GM21447 (cell line): ENCODE results near the gene IGSF8.

Experiments
- ATAC-seq: cut with Tn5 transposase; IDR thresholded peaks from one replicate; pipeline ENCODE4 v1.9.1; 2021; ENCODE audit not compliant: unreplicated experiment

Gene IGSF8

DNA sequence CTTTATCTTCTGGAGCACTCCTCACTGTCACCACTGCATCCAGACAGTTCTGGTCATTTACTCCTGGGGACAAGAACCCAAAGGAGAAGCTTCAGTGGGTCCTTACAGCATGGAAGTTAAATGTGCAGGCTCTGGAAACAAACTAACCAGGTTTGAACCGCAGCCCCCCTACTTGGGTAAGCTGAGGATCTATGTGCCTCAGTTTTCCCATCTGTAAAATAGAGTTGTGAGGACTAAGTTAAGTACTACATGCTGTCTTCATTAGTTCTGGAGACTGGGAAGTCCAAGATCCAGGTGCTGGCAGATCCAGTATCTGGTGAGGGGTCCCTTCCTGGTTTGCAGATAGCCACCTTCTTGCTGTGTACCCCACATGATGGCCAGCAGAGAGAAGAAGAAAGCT lies 9.1 kb upstream of the IGSF8 start:
- ATAC-seq = no peak

DNA sequence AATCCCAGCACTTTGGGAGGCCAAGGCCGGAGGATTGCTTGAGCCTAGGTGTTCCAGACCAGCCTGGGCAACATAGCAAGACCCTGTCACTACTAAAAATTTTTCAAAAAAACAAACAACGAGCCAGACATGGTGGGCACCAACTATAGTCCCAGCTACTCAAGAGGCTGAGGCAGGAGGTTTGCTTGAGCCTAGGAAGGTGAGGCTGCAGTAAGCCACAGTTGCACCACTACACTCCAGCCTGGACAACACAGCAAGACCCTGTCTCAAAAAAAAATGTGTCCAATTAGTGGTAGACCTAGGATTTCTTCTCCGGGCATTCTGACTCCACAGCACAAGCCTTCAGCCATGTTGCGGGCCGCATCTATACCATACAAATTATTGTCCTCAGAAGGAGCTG lies 6.7 kb upstream of the IGSF8 start:
- ATAC-seq = no peak

DNA sequence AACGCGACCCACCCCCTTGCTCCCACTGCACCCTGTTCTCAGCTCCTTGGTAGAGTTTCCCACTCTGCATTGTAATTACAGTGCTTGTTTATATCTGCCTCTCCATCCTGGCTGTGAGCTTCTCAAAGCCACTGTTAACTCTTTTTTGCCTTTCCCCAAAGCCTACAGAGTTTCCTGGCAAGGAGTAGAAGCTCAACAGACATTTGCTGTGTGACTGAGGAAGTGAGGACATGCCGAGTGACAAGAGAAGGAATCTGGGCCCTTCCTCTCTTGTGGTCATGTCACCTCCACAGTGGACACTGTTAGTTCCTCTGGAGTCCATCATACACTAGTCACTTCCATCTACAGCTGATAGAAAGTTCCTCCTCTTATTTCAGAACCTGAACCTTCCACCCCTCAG lies 6.1 kb upstream of the IGSF8 start:
- ATAC-seq = no peak

DNA sequence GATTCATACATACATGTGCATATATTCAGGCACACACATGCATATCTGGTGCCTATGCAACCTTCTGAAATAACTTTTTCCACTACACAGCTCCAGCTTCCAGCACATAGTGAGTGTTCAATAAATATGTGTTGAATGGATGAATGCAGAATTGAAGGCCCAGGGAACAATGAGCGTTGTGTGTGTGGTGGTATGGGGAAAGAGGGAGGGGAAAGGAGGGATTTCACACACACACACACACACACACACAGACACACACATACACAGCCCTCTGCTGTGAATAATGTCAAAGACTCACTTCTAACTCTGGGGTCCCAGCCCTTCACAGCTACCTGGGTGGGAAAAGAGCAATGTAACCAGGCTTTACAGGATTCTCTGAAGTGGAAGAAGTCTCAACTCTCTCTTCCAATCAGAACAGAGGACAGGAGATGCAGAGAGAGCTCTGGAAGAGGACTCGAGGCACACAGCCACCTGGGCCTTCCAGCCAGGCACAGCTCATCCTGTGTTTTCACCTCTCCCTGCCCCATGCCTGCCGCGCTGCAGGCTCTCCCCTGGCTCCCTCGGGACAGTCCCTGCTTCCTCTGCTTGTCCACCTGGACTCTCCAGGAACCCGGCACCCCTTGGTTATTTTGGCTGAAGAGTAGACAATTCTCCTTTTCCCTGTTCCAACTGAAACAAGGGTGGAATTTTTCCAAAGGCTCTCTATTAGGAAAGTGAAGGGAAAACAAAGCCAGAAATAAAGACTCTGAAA lies 5.4 kb upstream of the IGSF8 start:
- no peak for ATAC-seq

DNA sequence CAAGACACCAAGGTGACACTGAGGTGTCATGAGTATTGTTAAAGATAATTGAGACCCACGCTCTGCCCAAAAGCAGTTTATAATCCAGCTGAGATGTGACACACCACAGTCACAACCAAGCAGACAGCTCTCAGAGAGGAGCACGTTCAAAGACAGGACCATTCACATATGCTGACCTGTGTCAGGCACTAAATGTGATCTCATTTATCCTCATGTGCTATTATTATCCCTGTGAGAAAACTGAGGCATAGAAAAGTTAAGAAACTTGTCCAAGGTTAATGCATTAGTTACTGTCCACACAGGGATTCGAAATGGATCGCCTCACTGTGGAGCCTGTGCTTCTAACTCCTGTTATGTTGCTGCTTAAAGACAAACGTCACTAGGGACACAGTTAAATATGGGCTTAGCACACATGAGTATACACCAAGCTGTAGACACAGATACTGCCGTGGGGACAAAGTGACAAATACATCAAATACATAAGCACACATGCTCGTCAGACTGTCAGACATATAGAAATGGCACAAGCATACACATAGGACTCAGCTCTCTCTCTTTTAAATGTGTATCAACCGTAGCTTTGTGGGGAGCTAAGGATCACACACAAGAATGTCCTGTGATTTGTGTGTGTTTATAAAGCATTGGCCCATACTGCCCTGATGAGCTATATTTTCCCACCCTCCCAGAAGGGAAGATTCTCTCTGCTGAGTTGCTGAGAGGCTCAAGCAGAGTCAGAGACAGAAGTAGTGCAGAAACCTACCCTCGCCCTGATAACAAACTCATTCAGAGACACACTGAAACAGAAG lies 3.5 kb upstream of the IGSF8 start:
- ATAC-seq = no peak

DNA sequence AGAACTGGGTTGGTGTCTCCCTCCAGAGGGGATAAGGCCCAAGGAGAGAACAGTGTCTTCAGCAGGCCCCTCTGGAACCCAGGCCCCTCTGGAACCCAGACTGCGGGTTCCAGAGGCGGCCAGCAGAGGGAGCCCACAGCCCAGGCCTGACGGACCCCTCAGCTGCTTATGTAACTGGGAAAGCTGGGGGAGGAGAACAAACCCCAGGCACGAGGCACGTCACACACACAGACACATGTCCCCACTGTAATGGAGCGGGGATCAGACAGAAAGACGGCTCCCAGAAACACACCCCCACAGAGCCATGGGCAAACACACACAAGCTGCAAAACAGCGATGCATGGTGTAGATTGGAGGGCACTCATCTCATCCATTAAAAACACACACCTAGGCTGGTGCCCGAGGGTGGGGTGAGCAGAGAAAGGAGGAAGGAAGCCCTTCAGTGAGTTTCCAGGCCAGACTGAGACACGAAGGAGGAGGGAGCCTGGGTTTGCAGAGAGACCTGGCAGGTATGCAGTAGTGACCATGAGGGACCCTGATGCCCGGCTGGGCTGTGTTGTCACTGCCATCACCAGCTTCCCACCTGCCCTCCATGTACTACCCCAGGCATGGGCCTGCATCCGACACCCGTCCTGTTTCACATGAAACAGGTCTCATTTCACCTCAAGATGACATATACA lies 2.8 kb upstream of the IGSF8 start:
- no peak for ATAC-seq

DNA sequence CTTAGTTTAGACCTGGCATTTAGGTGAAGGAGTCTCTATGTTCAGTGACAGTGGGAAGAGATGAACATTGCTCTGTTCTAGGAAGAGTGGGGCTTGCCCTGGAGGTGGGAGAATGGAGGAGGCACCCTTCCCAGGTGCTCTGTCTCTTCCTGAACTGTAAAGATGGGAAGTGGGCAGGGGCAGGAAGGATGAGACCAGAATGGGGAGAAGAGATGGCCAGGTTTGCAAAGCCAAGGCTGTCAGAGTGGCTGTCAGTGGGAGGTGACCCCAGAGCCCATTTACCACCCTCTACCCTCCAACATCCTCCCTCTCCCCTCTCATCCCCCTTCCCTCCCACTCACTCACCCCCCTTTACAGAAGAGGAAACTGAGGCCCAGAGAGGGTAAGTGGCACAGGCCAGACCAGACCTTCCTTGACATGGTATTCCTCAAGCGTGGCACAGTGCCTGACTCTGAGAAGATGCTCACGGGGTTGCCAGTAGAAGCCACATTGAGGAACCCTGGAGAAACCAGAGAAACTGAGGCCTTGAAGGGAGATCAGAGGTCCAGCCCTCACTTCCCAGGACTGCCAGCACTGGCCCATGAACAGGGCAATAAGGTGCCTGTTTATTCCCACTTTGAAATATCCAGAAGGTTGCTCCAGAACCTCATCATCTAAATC lies 1.4 kb upstream of the IGSF8 start:
- no peak for ATAC-seq

DNA sequence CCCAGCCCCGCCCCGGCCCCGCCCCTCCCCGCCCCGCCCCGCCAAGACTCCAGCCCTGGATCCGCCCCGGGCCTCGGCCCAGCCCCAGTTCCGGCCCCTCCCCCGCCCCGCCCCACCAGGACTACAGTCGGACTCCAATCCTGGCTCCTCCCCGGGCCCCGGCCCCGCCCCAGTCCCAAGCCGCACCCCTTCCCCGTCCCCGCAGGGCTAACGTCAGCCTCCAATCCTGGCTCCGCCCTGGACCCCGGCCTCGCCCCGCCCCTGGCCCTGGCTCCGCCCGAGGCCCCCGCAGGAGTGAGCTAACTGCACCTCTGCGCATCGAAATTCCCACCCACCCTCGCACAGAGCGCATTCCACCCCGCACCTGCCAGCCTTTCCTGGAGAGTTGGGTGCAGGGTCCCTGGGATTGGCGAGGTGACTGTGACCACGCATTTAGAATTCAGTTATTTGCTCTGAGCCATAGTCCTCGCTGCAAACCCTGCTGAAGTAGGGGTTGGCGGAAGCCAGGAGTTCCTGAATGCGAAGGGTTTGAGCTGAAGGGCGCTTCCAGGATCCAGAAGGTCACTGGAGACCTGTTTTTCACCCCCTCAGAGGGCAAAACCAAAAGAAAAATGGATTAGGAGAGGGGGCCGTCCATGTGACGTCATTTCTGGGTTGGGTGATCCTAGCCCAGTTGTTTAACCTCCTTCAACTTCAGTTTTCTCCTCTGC lies 588 bp upstream of the IGSF8 start:
- ATAC-seq = peak; percentile 80

DNA sequence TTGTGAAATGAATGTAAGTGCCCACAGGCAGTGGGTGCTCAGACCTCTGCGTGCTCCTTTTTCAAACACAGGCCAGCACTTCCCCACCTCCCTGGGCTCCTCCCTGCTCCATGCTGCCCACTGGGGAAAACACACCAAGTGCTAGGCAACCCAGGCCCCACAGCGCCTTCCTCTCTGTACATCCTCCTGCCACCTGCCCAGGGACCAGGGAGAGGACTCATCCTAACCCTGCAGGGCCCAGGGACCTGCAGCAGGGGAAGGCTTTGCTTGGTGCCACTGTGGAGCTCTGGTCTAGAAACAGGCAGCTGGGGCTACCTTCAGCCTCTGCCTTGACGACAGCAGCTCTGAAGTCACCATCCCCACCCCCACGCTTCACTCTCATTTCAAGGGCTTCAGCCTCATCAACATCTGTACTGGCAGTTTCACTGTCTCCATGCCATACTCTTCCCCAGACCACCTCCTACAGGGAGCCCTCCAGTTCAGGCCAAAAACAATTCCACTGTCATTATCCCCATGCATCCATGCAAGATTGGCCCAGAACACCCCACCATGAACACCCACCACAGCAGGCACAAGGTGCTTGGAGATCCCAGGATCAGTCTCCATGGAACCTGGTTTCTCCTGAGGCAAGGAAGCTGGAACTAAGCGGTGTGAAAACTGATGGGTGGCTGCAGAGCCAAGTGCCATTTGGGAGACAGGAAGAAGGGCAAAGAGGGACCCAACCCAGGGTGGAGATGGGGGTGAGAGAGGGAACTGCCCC lies 1.1 kb downstream of the IGSF8 start:
- no peak for ATAC-seq

DNA sequence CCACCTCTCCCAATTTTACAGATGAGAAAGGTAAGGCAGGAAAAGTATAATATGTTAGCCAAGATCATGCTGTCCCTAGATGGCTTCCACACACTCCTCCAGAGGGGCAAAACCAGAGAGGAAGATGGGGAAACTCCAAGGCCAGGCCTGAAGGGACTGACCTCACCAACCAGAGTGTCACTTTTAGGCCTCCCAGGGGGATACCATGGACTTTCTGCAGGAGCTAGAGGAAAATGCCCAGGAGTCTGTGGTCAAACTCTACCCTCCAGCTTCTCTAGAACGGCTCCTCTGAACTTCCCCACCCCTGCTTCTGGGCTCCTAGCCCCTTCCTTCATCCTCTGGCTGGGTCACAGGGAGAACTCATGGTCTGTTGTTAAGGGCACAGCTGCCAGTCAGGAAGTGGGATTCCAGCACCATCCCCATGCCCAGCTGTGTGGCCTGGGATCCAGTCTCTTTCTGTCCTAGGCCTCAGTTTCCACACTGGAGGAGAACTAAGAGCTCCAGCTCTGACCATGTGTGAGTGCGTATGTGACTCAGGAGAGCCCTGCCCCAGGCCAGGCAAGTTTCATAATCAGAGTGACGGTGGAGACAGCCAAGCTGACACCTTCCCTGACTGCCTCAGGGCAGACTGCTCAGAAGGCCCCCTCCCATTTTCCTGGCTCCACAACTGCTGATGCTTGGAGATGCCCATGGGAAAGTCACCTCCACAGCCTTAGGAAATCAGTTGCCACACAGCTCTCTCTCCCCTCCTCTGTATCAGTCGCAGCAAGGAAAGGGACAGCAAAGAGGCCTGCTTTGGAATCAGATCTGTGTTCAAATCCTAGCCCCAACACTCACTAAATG lies 1.9 kb downstream of the IGSF8 start:
- ATAC-seq = no peak

DNA sequence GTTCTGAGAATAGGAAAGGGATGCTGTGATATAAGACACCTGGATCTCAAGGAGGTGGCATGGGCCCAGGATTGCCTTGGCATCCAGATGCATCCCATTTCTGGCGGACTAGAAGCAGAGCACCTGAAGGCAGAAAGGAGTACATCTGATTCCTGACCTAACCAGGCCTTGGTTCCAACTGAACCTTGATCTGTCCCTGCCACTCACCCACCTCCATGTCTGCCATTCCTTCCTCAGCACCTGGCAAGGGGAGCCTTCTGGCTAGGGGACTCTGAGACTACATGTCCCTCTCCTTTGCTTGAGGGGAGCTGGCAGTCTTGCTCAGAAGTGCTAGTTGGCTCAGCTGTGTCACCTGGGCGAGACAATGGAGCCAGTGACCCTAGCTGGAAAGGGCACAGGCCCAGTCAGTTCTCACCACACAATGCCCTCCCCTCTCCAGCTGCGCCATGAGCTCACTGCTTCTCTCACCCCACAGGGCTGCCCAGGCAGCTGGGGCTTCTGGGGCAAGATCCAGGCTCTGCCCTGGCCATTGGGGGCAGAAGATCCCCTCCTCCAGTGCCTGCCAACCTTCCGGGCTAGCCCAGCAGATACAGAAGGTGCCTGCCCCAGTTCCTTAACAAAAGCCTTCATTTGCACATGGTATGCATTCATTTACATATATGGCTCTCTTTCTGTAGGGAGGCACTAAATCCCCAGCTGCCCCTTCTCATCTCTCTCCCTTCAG lies 2.9 kb downstream of the IGSF8 start:
- no peak for ATAC-seq

DNA sequence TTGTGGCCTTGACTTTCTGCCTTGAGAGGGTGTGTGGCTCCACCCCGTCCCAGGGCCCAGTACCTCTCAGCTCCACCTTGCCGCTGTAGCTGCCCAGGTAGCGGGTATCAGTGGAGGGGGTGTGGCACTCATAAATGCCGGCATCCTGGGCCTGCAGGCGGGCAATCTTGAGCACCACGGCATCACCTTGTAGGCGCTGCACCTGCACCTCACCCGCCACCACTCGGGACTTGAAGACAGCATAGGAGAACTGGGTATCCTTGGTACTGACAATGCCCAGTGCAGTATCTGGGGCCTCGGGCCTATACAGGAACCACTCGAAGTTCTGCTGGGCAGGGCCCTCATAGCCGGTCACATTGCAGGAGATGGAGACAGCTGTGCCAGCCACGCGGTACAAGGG lies 3.6 kb downstream of the IGSF8 start:
- no peak for ATAC-seq

DNA sequence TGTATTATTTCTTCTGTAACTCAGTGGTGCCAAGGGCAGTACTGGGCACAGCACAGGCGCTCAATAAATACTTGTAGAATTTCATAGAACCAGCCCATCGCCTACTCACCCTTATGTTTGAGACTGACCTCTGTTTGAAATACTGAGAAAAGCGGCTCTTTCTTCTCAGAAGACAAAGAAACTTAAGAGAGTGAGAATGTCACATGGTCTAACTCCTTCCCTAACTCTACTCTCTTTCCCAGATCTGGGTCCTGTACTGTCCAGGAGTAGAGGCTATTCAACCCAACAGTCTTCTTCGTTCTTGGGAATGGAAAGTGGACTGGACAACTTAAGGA lies 4.2 kb downstream of the IGSF8 start:
- ATAC-seq = no peak

DNA sequence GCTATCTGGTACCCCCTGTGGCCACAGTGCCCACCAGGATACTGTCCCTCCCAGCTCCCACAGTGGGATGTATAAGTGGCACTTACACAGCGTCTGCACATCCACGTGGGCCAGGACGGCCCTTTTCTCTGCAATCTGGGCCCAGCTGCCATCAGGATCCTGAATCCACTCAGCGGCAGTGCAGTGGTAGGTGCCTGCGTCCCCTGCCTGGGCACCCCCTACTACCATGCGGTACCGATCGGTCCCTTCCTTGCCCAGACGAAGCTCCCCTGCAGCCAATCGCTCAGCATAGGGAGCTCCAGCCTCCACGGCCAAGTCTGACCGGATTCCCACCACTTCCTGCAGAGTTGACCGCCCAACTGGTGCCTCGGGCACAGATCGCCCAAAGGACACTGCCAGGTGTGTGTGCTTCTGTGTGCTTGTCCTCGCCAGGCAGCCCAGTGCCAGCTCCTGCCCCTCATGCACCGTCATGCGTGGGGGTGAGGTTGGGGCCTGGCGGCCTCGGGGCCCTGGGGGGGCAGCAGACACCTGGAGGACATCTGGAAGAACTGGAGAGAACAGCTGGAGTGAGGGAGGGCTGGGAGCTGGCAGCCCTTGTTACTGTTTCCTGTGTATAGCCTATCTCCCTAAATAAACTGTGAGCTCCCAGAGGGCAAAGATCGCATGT lies 4.7 kb downstream of the IGSF8 start:
- no peak for ATAC-seq

DNA sequence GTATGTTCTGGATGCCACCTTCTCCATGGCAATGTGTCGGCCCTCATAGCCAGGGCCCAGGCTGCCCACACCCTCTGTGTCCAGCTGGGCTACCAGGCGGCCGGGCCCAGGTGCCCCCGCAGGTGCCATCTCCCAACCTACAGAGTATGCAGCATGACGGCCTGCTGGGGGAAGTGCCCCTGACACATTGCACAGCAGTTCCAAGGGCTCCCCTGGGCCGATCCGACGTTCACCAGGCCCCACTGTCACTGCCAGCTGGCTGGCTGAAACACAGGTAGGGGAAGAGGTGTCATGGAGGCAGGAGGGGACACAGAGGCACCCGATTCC lies 5.4 kb downstream of the IGSF8 start:
- ATAC-seq = no peak

DNA sequence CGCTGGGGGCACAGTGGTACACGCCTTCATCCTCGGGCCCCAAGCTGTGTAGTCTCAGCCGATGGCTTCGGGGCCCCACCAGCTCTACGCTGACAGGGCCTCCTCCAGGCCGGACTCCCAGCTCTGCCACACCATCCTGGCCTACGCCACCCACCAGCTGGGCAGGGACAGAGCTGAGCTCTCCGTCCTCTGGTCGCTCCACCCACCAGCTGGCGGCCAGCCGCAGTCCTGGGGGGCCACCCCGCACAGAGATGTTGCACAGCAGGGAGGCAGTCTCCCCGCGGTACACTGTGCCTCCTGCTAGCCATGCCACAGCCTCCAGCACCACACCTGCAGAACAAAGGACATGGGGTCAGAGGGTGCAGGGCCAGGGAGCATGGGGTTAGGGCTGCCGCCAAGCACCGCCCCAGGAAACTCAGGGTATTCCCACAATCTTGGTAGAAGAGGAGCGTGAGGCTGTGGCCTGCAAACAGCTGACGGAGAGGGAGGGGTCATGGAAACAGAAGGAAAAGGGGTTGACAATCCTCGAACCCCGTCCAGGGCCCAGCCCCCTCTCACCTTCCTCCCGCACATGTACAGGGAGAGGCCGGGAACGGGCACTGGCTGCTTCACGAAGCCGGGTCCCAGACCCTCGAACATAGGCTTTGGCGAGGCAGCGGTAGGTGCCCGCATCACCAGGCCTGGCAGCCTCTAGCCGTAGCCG lies 5.9 kb downstream of the IGSF8 start:
- ATAC-seq = no peak

DNA sequence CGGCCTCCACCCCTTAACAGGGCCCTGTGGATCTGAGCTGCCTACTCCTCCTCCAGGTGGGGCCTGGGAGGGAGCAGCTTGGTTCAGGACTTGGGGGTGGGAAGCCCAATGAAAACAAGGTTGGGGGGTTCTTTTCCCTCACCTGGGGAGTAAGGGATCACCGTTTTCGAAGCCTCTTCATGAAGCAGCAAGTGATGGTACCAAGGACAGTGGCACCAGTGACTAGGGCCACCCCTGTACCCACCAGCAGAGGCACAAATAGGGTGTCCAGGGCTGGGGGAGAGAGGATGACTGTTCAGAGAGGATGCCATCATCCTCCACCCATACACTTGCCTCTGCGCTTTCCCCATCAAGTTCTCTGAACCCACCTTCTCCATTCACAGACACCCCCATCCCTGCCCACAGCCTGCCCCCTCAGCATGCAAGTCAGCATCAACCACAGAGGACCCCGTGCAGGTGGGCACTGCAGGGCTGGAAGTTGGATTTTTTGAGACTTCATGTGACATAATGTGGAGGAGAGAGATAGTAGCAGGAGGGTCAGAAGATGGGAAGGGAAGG lies 6.7 kb downstream of the IGSF8 start:
- no peak for ATAC-seq
